ENCODE data around the gene MARS1. TPM values are rescaled to one million over a fixed set of nuclear protein-coding genes. Genes with fewer than 3 reads are reported as not detected.

The MARS1 gene
- total and polyA plus RNA-seq, 2 donors: 55.1 to 59.9 TPM

DNA sequence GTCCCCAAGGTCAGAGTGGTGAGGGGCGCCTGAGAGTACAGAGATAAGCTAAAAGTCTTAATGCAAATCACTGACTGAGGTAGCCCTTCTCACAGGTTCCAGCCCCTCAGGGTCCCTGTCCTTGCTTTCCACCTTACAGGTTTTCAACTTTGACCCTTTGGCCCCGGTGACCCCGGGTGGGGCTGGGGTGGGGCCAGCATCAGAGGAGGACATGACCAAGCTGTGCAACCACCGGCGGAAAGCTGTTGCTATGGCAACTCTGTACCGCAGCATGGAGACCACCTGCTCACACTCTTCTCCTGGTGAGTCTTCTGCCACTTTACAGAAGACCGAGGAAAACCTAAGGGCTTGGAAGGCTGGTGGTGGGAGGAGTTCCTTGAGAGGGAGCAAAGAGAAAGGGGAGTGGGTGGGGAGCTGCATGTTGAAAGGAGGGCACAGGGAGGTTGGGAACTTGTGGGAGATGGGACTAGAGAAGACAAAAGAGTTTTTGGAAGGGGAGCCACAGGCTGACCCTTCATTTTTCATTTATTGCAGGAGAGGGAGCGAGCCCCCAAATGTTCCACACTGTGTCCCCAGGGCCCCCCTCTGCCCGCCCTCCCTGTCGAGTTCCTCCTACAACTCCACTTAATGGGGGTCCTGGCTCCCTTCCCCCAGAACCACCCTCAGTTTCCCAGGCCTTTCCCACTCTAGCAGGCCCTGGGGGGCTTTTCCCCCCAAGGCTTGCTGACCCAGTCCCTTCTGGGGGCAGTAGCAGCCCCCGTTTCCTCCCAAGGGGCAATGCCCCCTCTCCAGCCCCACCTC is 37.1 kb downstream of the MARS1 start:
- DNase-seq (ENCODE audit: extremely low spot score): no peak
- H3K4me3 ChIP-seq (ENCODE audit: low read depth, low read length): no peak overlapping the region
- H3K27ac ChIP-seq (ENCODE audit: low read depth): no peak overlapping the region
- WGBS: 62% methylated on average over 11 of the region's 11 CpGs
- H3K36me3 ChIP-seq (ENCODE audit: insufficient read depth): peaks cover 1% of the 10 kb centered on the region
- no peaks in the 10 kb centered on the region for H3K4me1 ChIP-seq (ENCODE audit: insufficient read depth)

DNA sequence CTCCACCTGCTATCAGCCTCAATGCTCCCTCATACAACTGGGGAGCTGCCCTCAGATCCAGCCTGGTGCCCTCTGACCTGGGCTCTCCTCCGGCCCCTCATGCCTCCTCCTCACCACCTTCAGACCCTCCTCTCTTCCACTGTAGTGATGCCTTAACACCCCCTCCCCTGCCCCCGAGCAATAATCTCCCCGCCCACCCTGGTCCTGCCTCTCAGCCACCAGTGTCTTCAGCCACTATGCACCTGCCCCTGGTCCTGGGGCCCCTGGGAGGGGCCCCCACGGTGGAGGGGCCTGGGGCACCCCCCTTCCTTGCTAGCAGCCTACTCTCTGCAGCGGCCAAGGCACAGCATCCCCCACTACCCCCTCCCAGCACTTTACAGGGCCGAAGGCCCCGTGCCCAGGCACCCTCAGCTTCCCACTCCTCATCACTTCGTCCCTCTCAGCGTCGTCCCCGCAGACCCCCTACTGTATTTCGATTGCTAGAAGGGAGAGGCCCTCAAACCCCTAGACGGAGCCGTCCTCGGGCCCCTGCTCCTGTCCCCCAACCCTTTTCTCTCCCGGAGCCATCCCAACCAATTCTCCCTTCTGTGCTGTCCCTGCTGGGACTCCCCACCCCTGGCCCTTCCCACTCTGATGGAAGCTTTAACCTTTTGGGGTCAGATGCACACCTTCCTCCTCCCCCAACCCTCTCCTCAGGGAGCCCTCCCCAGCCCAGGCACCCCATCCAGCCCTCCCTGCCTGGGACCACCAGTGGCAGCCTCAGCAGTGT is 37.9 kb downstream of the MARS1 start:
- Histone ChIP-seq H3K4me3 (ENCODE audit: low read depth, low read length) (no peak overlapping the region), H3K4me1 (ENCODE audit: insufficient read depth) (no peaks in the 10 kb centered on the region), H3K27ac (ENCODE audit: low read depth) (no peak overlapping the region), H3K36me3 (ENCODE audit: insufficient read depth) (peaks cover 4% of the 10 kb centered on the region)
- 81% methylated on average over 16 of the region's 16 CpGs for WGBS
- no peak for DNase-seq (ENCODE audit: extremely low spot score)

DNA sequence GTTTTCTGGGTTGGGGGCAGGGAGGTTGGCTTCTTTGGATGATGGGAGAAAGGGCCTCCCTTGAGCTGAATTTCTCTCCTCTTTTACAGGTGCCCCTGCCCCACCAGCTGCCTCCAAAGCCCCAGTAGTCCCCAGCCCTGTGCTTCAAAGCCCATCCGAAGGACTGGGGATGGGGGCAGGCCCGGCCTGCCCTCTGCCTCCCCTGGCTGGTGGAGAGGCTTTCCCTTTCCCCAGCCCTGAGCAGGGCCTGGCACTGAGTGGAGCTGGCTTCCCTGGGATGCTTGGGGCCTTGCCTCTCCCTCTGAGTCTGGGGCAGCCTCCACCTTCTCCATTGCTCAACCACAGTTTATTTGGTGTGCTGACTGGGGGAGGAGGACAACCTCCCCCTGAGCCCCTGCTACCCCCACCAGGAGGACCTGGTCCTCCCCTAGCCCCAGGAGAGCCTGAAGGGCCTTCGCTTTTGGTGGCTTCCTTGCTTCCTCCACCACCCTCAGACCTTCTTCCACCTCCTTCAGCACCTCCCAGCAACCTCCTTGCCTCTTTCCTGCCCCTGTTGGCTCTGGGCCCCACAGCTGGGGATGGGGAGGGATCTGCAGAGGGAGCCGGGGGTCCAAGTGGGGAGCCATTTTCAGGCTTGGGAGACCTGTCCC is 38.7 kb downstream of the MARS1 start:
- Histone ChIP-seq H3K4me1 (ENCODE audit: insufficient read depth) (no peaks in the 10 kb centered on the region), H3K36me3 (ENCODE audit: insufficient read depth) (peaks cover 4% of the 10 kb centered on the region), H3K27ac (ENCODE audit: low read depth) (no peak overlapping the region), H3K4me3 (ENCODE audit: low read depth, low read length) (no peak overlapping the region)
- no peak for DNase-seq (ENCODE audit: extremely low spot score)
- WGBS: 81% methylated on average over 4 of the region's 4 CpGs

DNA sequence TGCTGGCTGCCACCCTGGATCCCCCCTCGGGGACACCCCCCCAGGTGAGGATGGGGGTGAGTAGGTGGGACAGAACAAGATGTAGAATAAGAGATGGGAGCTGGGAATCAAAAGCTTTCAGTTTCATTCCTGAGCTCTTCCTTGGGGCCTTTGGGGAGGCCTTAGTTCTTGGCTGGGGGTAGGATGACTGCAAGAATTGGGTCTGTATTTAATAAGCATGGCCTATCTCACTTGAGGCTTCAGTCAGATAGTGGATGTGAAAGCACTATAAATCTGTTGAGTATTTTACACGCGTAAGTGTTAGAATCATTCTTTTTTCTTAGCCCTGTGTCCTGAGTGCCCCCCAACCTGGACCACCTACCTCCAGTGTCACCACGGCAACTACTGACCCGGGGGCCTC is 39.3 kb downstream of the MARS1 start:
- DNase-seq (ENCODE audit: extremely low spot score): no peak
- H3K27ac ChIP-seq (ENCODE audit: low read depth): no peak overlapping the region
- H3K4me3 ChIP-seq (ENCODE audit: low read depth, low read length): no peak overlapping the region
- WGBS: 76% methylated on average over 5 of the region's 5 CpGs
- peaks cover 4% of the 10 kb centered on the region for H3K36me3 ChIP-seq (ENCODE audit: insufficient read depth)
- H3K4me1 ChIP-seq (ENCODE audit: insufficient read depth): no peaks in the 10 kb centered on the region

DNA sequence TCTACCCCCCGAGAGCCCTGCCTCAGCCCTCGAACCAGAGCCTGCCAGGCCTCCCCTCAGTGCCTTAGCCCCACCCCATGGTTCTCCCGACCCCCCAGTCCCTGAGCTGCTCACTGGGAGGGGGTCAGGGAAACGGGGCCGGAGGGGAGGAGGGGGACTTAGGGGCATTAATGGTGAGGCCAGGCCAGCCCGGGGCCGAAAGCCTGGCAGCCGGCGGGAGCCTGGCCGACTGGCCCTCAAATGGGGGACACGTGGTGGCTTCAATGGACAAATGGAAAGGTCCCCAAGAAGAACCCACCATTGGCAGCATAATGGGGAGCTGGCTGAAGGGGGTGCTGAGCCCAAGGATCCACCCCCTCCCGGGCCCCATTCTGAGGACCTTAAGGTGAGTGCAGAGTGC is 40.3 kb downstream of the MARS1 start:
- no peaks in the 10 kb centered on the region for H3K4me1 ChIP-seq (ENCODE audit: insufficient read depth)
- no peak overlapping the region for H3K27ac ChIP-seq (ENCODE audit: low read depth)
- H3K36me3 ChIP-seq (ENCODE audit: insufficient read depth): peaks cover 4% of the 10 kb centered on the region
- H3K4me3 ChIP-seq (ENCODE audit: low read depth, low read length): no peak overlapping the region
- no peak for DNase-seq (ENCODE audit: extremely low spot score)
- WGBS: 76% methylated on average over 12 of the region's 12 CpGs

DNA sequence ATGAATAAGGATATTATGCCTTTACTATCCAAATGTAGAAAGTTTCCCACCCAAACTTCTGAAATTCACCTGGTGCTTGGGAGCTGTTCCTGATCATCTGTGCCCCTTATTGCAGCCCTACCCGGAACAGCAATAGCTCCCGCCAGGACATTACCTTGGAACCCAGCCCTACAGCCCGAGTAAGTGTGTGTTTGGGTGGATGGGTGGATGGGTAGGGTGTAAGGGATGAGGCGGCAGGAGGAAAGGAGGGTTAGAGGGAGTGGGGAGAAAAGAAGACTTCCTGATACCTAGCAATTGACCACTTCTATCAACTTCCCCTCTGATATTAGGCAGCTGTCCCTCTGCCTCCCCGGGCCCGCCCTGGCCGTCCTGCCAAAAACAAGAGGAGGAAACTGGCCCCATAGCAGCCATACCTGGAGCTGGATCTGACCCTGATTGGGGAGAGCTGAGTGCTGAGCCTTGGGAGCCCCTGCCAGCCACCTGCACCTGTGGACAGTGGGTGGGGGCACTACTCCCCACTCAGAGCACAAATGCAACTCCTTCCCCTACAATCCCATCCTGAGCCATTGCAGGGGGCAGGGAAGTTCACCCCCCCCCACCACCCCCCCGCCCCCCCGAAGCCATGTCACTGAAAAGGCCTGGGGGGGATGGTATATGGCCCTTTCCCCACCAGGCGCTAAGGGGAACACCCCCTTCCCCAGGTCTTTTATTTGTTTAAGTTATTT is 41.1 kb downstream of the MARS1 start:
- no peak for DNase-seq (ENCODE audit: extremely low spot score)
- Histone ChIP-seq H3K4me1 (ENCODE audit: insufficient read depth) (no peaks in the 10 kb centered on the region), H3K4me3 (ENCODE audit: low read depth, low read length) (no peak overlapping the region), H3K36me3 (ENCODE audit: insufficient read depth) (peaks cover 5% of the 10 kb centered on the region), H3K27ac (ENCODE audit: low read depth) (no peak overlapping the region)
- WGBS: 76% methylated on average over 10 of the region's 10 CpGs

DNA sequence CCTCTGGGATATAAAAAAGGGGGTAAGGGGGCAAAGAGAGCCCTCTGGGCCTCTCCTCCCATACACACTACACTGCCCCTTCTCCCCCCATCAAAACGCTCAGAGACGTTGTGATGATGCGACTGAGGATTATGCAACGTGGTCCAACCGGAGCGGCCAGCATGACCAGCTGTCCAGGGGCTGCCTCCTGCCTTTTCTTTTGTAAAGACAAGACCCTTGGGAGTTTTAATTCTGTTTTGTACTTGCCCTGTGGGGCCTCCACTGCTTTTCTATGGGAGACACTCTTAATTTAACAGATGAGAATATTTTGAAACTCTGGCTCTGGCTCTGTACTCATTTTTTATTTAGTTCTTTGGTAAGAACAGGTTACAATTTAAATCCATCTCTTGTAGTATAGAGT is 42.0 kb downstream of the MARS1 start:
- H3K27ac ChIP-seq (ENCODE audit: low read depth): no peak overlapping the region
- no peak for DNase-seq (ENCODE audit: extremely low spot score)
- no peak overlapping the region for H3K4me3 ChIP-seq (ENCODE audit: low read depth, low read length)
- H3K4me1 ChIP-seq (ENCODE audit: insufficient read depth): no peaks in the 10 kb centered on the region
- H3K36me3 ChIP-seq (ENCODE audit: insufficient read depth): peaks cover 6% of the 10 kb centered on the region
- WGBS: 50% methylated on average over 6 of the region's 6 CpGs

DNA sequence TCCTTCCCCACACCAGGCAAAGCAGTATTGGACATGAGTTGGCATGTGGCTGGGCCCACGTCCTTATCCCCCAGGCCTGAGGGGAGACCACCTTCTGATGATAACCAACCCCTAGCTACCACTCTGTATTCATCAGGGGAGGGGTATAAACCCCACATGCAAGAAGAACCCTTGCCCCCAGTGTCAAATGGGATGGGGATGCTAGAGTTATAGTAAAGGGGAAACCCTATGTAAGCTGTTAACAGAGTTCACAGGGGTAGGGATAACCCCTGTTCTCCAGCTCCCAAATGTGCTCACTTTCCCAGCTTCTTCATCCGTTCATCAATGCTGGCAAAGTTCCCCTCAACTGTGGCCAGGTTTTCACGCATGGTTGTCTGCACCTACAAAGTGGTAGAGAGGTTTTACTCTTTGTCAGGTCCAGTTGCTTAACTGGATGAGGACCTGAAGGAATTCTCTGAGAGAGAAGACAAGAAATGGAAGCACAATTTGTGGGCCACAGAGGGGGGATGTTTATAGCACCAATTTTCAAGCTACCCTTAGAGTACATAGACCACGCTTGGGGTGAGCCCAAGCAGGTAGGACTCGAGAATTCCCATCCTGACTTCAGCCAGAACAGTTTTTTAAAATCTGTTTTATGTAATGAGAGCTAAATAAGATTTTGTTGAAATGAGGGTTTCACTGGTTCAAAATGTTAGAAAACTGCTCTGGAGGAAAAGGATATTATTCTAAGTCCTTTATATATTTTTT is 42.7 kb downstream of the MARS1 start:
- 72% methylated on average over 5 of the region's 5 CpGs for WGBS
- Histone ChIP-seq H3K4me1 (ENCODE audit: insufficient read depth) (no peaks in the 10 kb centered on the region), H3K36me3 (ENCODE audit: insufficient read depth) (peaks cover 7% of the 10 kb centered on the region), H3K4me3 (ENCODE audit: low read depth, low read length) (no peak overlapping the region), H3K27ac (ENCODE audit: low read depth) (no peak overlapping the region)
- DNase-seq (ENCODE audit: extremely low spot score): no peak

DNA sequence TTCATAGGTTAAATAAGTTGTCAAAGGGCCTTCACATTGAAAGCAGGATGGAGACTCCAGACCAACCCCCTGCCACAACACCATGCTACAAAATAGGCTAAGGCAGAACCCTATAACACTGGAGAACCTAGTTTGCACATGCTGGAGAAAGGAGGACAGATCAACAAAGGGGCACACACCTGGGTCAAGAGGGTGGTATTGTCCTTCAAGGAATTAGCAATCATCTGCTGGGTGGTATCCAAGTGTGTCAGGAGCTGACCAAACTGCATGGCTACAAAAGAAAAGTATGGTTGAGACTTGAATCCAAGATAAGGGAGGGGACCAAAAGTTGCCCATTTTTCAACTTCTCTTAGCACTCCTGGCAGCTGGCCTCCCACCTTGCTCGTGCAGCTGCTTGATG is 44.0 kb downstream of the MARS1 start:
- Histone ChIP-seq H3K36me3 (ENCODE audit: insufficient read depth) (peaks cover 7% of the 10 kb centered on the region), H3K4me1 (ENCODE audit: insufficient read depth) (no peaks in the 10 kb centered on the region), H3K27ac (ENCODE audit: low read depth) (no peak overlapping the region), H3K4me3 (ENCODE audit: low read depth, low read length) (no peak overlapping the region)
- DNase-seq (ENCODE audit: extremely low spot score): no peak
- 85% methylated on average over 1 of the region's 1 CpG for WGBS

DNA sequence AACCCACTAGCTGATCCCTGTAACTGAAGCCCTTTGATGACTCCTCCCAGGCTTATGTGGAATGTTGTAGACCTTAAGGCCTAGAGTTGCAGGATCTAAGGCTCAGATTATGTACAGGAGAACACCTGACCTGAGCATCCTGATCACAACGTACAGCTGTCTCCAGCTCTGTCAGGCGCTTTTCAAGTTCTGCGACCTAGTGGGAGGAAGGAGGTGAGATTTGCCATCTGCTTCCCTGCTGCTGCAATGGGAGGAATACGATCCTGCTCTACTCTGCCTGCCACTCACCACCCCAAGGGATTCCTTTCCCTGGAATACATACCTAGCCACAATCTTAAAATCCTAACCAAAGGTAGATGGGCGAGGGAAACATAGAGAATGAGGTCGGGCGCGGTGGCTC is 45.2 kb downstream of the MARS1 start:
- 93% methylated on average over 8 of the region's 8 CpGs for WGBS
- Histone ChIP-seq H3K4me1 (ENCODE audit: insufficient read depth) (no peaks in the 10 kb centered on the region), H3K36me3 (ENCODE audit: insufficient read depth) (peaks cover 5% of the 10 kb centered on the region), H3K27ac (ENCODE audit: low read depth) (no peak overlapping the region), H3K4me3 (ENCODE audit: low read depth, low read length) (no peak overlapping the region)
- DNase-seq (ENCODE audit: extremely low spot score): no peak

DNA sequence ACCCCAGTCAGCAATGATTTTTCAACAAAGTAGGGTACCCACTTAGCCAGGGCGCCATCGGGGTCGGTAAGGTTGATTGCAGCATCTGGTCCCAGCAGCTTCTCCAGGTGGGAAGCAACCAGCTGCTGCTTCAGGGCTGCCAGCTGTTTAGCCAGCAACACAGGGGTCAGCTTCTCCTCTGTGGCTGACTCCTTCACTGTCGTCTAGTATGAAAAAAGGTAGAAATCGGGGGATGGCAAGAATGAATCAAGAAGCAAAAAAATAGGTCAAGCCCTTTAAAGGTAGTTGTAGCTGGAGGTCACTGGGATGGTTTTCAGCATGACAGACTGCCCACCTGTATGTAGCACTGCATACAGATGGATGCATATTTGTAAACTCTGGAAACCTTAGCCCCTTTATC is 46.4 kb downstream of the MARS1 start:
- no peak for DNase-seq (ENCODE audit: extremely low spot score)
- WGBS: 95% methylated on average over 5 of the region's 5 CpGs
- H3K36me3 ChIP-seq (ENCODE audit: insufficient read depth): peaks cover 5% of the 10 kb centered on the region
- H3K4me1 ChIP-seq (ENCODE audit: insufficient read depth): no peaks in the 10 kb centered on the region
- no peak overlapping the region for H3K4me3 ChIP-seq (ENCODE audit: low read depth, low read length)
- no peak overlapping the region for H3K27ac ChIP-seq (ENCODE audit: low read depth)

DNA sequence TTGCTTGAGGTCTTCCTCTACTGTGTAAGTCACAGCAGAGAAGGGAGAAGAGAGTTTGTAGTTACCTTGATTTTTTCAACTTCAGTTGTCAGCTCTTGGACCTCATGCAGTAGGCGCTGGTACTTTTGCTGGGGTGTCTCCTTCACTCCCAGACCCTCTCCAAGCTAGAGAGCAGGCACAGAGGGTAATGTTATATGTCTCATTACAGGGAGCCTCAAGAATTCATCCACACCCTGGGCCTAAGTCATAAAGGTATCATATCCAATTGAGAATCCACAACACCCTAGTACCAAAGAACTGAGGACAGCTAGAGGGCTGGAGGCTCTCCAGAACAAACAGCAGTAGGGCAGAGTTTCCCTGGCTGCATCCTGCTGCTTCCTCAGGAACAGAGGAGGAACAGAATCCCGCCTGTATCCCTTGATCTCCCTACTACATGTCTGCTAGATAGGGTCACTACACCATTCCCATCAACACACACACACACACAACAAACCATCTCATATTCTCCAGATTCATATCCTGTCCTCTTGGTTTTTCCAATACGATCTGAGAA is 47.2 kb downstream of the MARS1 start:
- no peak for DNase-seq (ENCODE audit: extremely low spot score)
- peaks cover 5% of the 10 kb centered on the region for H3K36me3 ChIP-seq (ENCODE audit: insufficient read depth)
- WGBS: 97% methylated on average over 3 of the region's 3 CpGs
- H3K4me3 ChIP-seq (ENCODE audit: low read depth, low read length): no peak overlapping the region
- no peaks in the 10 kb centered on the region for H3K4me1 ChIP-seq (ENCODE audit: insufficient read depth)
- H3K27ac ChIP-seq (ENCODE audit: low read depth): no peak overlapping the region
